GM10248 (cell line): ENCODE results near the gene MTX2.

Source experiments
- CTCF ChIA-PET: fragments of 300-600 bp; sonication (Branson Sonifier 250); formaldehyde crosslinking; extraction: SDS; loops from one replicate; lab custom pipeline; 2021; ENCODE audit warnings: antibody characterized with exemption; lab: Yijun Ruan, JAX
- POLR2A ChIA-PET: fragments of 350-650 bp; sonication (Branson Sonifier 250); formaldehyde crosslinking; extraction: SDS; loops from one replicate; lab custom pipeline; 2020; ENCODE audit warnings: antibody characterized with exemption; lab: Yijun Ruan, JAX
- DNase-seq: peaks from one replicate; pipeline ENCODE4 v3.0.0; 2012; ENCODE audit errors: extremely low spot score
- CTCF ChIP-seq: IDR thresholded peaks from 2 replicates; pipeline ENCODE4 v1.5.1; 2012; ENCODE audit warnings: mild to moderate bottlenecking, low read depth; ENCODE audit errors: extremely low read depth, missing control alignments, control extremely low read depth

The MTX2 gene

GRCh38 chr2:176269319-176270099 is at the start of gene MTX2:
Gene MTX2, plus strand, starts transcription at chr2:176269442. Its CDS starts 188 bp downstream, at chr2:176269630.
- TF ChIP-seq CTCF, result no peak
- peak; percentile 86 for DNase-seq
- POLR2A ChIA-PET, result no interaction called here
- CTCF ChIA-PET, result interaction anchor here (0.9 to 1.5 kb wide), 3 partner anchors 14 to 32 kb away, joined by 3 read pairs; no protein-coding TSS in a partner anchor

DNA sequence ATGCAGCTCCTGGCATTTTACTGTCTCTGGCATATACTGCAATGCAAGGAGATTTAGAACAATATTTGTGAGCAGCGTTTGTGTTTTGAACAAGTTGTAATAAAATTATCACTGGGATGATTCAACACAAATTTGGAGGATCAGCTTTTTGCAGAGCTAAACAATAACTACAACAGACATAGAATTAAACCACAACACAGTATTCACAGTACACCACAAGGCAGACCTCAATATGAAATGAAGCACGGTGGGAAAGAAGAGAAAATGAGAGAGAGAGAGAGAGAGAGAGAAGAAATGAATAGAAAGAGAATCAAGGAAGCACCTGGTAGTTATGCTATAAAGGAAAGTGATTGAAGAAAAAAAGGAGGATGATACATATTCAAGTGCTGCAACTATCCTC is 41.4 kb upstream of the MTX2 start:
- ChIA-PET CTCF (interaction anchor here (0.8 to 2.1 kb wide), 3 partner anchors 11 to 28 kb away, joined by 3 to 6 read pairs (median 4); no protein-coding TSS in a partner anchor), POLR2A (no interaction called here)
- TF ChIP-seq CTCF, result no peak
- no peak for DNase-seq

DNA sequence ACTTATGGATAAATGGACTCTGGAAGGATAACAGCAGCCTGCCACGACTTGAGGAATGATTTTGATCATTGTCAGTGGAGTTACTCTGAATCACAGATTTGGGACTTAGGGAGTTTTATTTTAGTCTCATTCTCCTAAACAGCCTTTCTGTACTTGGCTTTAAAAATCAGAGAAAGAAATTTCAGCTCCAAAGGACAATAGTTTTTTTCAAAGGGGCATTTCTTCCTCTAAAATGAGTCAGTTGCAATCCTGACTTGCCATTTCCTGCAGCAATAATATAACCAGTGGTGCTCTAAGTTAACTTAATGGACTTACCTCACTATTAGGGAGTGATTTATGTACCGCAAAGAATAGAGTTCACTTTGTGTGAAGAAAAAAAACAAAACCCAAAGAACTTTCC is 35.1 kb upstream of the MTX2 start:
- DNase-seq, result no peak

DNA sequence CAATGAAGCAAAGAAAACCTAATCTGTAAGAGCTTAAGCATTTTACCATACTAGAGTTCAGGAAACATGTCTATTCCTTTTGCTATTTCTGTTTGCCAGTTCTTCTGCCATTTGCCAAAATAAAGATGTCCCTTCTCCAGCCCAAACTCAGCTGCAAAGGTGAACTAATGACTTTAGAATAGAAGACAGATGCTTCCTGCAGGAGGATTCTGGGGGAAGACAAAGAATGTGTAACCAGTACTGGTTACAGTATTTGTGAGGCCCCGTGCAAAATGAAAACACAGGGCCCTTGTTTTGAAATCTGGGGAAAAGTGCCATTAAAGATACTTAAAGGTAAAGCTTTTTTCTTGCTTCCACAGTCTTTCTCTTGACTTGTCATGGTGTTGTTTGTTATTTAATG is 34.3 kb upstream of the MTX2 start:
- ChIA-PET CTCF (interaction anchor here (1.2 kb wide), 1 partner anchor 10 kb away, joined by 3 read pairs; no protein-coding TSS in a partner anchor), POLR2A (no interaction called here)

More for the DNA sequence above, 35.1 kb upstream of the MTX2 start:
- CTCF ChIA-PET, result interaction anchor here (1.2 to 1.5 kb wide), 2 partner anchors 9 to 27 kb away, joined by 3 read pairs; no protein-coding TSS in a partner anchor
- POLR2A ChIA-PET, result no interaction called here
- TF ChIP-seq CTCF, result no peak

GRCh38 chr2:176237456-176237855 is 31.8 kb upstream of the MTX2 start:
- ChIA-PET CTCF (no interaction called here), POLR2A (no interaction called here)
- no peak for TF ChIP-seq CTCF
- no peak for DNase-seq

More for the DNA sequence above, 34.3 kb upstream of the MTX2 start:
- TF ChIP-seq CTCF, result no peak
- no peak for DNase-seq

GRCh38 chr2:176239031-176239430 is 30.2 kb upstream of the MTX2 start:
- DNase-seq, result no peak
- TF ChIP-seq CTCF, result no peak
- CTCF ChIA-PET, result interaction anchor here (1.0 to 1.2 kb wide), 2 partner anchors 10 to 315 kb away, joined by 3 to 4 read pairs; no protein-coding TSS in a partner anchor
- POLR2A ChIA-PET, result interaction anchor here (0.6 kb wide), 1 partner anchor 39 kb away, joined by 3 read pairs; no protein-coding TSS in a partner anchor
